ENCODE results near the gene WNT9A. TPM values are rescaled to one million over a fixed set of nuclear protein-coding genes. Genes with fewer than 3 reads are reported as not detected.
"Not testable (repeated sequence)": the region's sequence is repeated elsewhere in the genome, so short reads cannot be mapped to it uniquely, and the experiment has no call there.

WNT9A gene
- polyA plus RNA-seq, 3 donors: 1.2 to 3.4 (median 2.5) TPM

DNA sequence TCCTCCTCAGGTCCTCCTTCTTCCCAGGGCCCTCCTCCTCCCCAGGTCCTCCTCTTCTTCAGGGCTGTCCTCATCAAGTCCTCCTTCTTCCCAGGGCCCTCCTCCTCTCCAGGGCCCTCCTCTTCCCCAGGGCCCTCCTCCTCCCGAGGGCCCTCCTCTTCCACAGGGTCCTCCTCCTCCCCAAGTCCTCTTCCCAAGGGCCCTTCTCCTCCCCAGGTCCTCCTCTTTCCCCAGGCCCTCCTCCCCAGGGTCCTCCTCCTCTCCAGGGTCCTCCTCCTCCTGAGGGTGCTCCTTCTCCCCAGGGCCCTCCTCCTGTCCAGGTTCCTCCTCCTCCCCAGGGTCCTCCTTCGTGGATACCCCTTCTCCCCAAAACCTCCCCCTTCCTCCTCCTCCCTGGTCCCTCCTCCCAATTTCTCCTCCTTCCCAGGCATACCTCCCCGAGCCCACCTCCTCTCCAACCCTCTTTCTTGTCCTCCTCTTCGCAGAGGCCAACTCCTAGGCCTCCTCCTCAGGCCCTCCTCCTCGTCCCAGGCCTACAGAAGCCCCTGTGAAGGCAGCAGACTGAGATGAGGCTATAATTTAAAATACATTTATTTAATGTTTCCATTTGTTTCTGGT, 29.5 kb downstream of the WNT9A start:
- no peak overlapping the region for H3K27ac ChIP-seq (ENCODE audit: low read depth, low read length)
- 83 to 89% (median 85%) methylated on average over 5 of the region's 5 CpGs for WGBS, 3 donors

- WGBS, 3 donors: 62 to 73% (median 66%) methylated on average over 15 of the region's 15 CpGs
- H3K27ac ChIP-seq (ENCODE audit: low read depth, low read length): no peak overlapping the region
Observed at GRCh38 chr1:227917081-227917950, 30.4 kb downstream of the WNT9A start.

DNA sequence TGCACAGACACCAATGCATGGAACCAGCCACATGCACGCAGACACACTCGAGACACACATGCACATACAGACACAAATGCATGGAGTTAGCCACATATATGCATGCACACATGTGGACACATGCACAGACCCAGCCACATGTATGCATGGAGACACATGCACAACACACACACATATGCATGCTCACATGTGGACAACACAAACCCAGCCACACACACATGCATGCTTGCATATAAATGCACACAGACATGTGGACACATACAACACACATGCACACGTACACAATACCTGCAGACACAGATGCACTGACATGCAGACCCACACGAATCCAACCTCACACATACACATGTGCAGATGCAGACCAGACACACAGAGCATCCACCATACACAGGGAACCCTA, 31.1 kb downstream of the WNT9A start:
- H3K27ac ChIP-seq (ENCODE audit: low read depth, low read length): no peak overlapping the region
- 87 to 92% (median 90%) methylated on average over 4 of the region's 4 CpGs for WGBS, 3 donors

- no peak overlapping the region for H3K27ac ChIP-seq (ENCODE audit: low read depth, low read length)
- 69 to 76% (median 71%) methylated on average over 21 to 22 of the region's 22 CpGs for WGBS, 3 donors
Observed at GRCh38 chr1:227915564-227916553, 31.9 kb downstream of the WNT9A start.

DNA sequence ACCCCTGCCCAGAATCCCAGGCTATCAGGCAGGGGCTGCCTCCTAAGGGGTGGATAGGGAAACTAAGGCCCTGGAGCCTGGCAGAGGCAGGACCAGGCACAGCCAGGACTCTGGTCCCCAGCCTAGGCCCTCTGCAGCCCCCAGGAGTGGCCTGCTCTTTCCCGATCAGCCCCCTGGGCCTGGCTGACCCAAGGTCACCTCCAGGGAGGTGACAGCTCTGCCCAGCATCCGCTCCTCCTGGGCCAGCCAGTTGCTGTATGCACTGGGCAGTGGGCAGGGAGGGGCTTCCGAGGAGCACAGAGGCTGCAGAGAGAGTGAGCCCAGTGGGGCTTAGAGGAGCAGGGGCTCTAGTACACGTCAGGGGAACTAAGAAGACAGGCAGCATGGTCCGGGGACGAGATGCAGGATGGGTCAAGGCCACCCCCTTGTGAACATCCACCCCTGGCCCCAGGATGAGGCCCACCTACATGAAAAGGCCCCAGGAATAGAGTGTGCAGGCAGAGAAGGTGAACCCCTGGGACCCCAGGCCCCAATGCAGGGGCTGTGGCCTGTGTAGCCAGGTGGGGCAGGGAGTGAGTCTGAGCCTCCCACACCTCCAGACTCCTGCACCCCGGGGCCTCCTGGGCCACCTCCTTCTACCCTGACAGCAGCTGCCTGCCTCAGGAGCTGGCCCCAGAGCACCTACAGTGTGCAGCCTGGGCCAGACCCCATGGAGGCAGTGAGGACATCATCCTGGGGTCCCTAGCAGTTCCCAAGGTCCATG, 32.8 kb downstream of the WNT9A start:
- 75 to 79% (median 77%) methylated on average over 7 of the region's 7 CpGs for WGBS, 3 donors

DNA sequence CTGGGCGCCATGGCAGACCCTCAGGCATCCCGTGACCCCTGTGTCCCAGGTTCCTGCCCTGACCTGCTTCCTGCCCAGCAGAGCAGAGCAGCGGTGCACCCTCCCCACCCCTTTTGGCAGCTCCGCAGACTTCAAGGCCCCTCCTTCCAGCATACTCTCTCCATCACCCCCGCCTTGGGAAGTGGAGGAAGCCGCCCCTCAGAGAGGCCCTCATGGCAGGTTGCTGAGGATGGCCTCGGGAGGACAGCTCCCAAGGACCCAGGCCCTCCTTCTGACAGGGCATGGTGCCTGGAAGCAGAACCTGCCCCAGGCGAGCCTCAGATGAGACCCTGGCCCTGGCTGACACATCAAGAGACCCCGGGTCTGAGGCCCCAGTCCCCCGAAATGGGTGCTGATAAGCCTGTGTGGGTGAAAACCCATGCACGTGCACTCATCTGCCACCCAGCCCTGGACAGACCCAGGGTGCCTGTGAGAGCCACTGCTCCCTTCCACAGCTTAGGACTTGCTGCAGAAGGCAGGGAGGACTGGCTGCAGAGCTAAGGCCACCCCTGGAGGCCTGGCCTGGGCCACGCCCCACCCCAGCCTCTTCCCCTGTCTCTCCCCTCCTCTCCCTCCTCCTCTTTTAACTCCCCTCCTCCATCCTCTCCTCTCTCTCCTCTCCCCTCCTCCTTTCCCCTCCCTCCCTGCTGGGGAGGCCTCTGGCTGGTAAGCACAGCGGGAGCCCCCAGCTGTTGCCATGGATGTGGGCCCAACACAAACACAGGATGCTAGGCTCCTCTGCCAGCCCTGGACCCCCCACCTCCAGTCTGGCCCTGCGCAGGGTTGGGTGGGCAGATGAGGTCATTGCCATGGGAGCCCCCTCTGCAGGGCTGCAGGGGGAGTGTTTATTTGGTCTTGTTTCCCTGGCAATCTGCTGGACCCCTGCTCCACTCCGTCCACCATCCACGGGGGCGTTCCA, 33.7 kb downstream of the WNT9A start:
- H3K27ac ChIP-seq (ENCODE audit: low read depth, low read length): no peak overlapping the region
- 75 to 90% (median 75%) methylated on average over 17 of the region's 17 CpGs for WGBS, 3 donors

More for the DNA sequence above, 32.8 kb downstream of the WNT9A start:
- no peak overlapping the region for H3K27ac ChIP-seq (ENCODE audit: low read depth, low read length)

- no peak overlapping the region for H3K27ac ChIP-seq (ENCODE audit: low read depth, low read length)
- 51 to 68% (median 58%) methylated on average over 5 of the region's 5 CpGs for WGBS, 3 donors
Observed at GRCh38 chr1:227913396-227913763, 34.4 kb downstream of the WNT9A start.

DNA sequence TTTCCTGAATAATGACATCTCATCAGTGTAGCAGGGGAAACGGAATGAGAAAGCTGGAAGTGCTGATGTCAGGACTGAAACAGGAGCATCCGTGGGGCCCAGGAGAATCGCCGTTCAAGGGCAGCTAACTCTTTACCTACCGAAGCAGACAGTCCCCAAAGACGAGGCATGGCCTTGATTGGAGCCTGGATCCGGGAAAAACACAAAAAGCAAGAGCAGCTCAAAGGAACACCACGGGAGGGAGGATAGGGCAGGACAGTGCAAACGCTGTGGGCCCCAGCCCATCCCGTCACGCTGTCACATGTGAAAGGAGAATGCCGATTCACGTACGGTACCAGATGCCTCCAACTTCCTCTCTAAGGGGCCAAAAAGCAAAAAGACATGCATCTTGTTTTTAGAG, 34.9 kb downstream of the WNT9A start:
- 43 to 62% (median 45%) methylated on average over 14 of the region's 14 CpGs for WGBS, 3 donors
- H3K27ac ChIP-seq (ENCODE audit: low read depth, low read length): no peak overlapping the region

- 86 to 89% (median 88%) methylated on average over 8 of the region's 8 CpGs for WGBS, 3 donors
- no peak overlapping the region for H3K27ac ChIP-seq (ENCODE audit: low read depth, low read length)
Observed at GRCh38 chr1:227911376-227911775, 36.4 kb downstream of the WNT9A start.

GRCh38 chr1:227910511-227911153, 37.1 kb downstream of the WNT9A start:
- H3K27ac ChIP-seq (ENCODE audit: low read depth, low read length): no peak overlapping the region
- WGBS, 3 donors: 64 to 75% (median 65%) methylated on average over 10 of the region's 10 CpGs

DNA sequence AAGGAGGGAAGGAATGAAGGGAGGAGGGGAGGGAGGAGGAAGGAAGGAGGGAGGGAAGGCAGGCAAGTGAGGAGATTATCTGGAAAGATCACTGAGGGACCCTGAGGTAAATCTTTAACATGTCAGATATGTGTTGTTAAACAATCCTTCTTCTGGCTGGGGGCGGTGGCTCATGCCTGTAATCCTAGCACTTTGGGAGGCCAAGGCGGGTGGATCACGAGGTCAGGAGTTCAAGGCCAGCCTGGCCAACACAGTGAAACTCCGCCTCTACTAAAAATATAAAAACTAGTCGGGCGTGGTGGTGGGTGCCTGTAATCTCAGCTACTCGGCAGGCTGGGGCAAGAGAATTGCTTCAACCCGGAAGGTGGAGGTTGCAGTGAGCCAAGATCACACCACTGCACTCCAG, 37.8 kb downstream of the WNT9A start:
- 58 to 62% (median 59%) methylated on average over 8 of the region's 8 CpGs for WGBS, 3 donors
- H3K27ac ChIP-seq (ENCODE audit: low read depth, low read length): not testable (repeated sequence)

DNA sequence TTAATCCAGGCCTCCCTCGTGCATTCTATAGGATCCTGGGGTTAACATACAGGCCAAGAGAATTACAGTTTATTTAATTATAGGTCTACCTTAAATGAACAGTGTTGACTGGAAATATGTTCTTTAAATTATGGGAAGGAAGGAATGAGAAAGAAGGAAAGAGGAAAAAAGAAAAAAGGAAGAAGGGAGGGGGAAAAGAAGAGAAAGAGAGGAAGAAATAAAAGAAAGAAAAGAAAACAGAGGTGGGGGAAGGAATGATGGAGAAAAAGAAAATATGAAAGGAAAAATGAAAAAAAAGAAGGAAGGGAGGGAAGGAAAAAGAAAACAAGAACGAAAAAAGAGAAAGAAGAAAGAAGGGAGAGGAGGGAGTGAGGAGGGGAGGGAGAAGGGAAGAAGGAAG, 38.5 kb downstream of the WNT9A start:
- WGBS, 3 donors: 73 to 81% (median 78%) methylated on average over 2 of the region's 2 CpGs
- H3K27ac ChIP-seq (ENCODE audit: low read depth, low read length): no peak overlapping the region

GRCh38 chr1:227908359-227908758, 39.4 kb downstream of the WNT9A start:
- 75 to 86% (median 79%) methylated on average over 7 of the region's 7 CpGs for WGBS, 3 donors
- no peak overlapping the region for H3K27ac ChIP-seq (ENCODE audit: low read depth, low read length)

- H3K27ac ChIP-seq (ENCODE audit: low read depth, low read length): no peak overlapping the region
- 78 to 94% (median 91%) methylated on average over 13 of the region's 13 CpGs for WGBS, 3 donors
Observed at GRCh38 chr1:227907439-227908015, 40.2 kb downstream of the WNT9A start.

GRCh38 chr1:227906550-227907071, 41.1 kb downstream of the WNT9A start:
- WGBS, 3 donors: 91 to 100% (median 93%) methylated on average over 1 of the region's 1 CpG
- H3K27ac ChIP-seq (ENCODE audit: low read depth, low read length): no peak overlapping the region

All from adipose tissue (tissue), 3 donors.